Measurements from ENCODE around the gene FCN3. TPM values are rescaled to one million over a fixed set of nuclear protein-coding genes. Genes with fewer than 3 reads are reported as not detected.

The FCN3 gene
- total RNA-seq, 4 donors from 2014 or later, result not detected

DNA sequence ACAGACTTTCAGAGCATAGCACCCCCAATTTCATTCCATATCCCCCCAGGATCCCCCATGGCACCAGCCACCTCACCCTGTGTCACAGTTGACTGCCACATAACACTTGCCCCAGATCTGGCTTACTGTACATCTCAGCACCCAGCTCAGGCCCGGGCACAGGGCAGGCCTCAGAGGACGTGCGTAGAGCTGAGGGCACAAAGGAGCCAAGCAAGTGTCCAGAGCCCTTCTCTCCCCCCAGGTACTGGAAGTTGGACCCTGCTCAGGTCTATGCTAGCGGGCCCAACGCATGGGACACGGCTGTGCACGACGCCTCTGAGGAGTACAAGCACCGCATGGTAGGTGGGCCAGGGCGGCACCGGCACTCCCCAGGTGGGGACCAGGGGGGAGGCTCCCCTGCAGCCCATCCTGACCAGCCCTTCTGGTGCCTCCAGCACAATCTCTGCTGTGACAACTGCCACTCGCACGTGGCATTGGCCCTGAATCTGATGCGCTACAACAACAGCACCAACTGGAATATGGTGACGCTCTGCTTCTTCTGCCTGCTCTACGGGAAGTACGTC, 40.8 kb downstream of the FCN3 start:
- peaks cover 0 to 60% (median 0%) of the 10 kb centered on the region in 3 donors for H3K36me3 ChIP-seq
- H3K9me3 ChIP-seq, result no peaks in the 10 kb centered on the region
- H3K4me3 ChIP-seq, result no peak overlapping the region
- no peak overlapping the region for H3K27ac ChIP-seq
- H3K4me1 ChIP-seq, result no peaks in the 10 kb centered on the region
- no peak for TF ChIP-seq POLR2A (IDR thresholded peaks at IDR 0.05)
- TF ChIP-seq, protein P1, sequence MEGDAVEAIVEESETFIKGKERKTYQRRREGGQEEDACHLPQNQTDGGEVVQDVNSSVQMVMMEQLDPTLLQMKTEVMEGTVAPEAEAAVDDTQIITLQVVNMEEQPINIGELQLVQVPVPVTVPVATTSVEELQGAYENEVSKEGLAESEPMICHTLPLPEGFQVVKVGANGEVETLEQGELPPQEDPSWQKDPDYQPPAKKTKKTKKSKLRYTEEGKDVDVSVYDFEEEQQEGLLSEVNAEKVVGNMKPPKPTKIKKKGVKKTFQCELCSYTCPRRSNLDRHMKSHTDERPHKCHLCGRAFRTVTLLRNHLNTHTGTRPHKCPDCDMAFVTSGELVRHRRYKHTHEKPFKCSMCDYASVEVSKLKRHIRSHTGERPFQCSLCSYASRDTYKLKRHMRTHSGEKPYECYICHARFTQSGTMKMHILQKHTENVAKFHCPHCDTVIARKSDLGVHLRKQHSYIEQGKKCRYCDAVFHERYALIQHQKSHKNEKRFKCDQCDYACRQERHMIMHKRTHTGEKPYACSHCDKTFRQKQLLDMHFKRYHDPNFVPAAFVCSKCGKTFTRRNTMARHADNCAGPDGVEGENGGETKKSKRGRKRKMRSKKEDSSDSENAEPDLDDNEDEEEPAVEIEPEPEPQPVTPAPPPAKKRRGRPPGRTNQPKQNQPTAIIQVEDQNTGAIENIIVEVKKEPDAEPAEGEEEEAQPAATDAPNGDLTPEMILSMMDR (IDR thresholded peaks at IDR 0.05), result no peak
- H3K27me3 ChIP-seq, result no peaks in the 10 kb centered on the region
- DNase-seq, result no peak

DNA sequence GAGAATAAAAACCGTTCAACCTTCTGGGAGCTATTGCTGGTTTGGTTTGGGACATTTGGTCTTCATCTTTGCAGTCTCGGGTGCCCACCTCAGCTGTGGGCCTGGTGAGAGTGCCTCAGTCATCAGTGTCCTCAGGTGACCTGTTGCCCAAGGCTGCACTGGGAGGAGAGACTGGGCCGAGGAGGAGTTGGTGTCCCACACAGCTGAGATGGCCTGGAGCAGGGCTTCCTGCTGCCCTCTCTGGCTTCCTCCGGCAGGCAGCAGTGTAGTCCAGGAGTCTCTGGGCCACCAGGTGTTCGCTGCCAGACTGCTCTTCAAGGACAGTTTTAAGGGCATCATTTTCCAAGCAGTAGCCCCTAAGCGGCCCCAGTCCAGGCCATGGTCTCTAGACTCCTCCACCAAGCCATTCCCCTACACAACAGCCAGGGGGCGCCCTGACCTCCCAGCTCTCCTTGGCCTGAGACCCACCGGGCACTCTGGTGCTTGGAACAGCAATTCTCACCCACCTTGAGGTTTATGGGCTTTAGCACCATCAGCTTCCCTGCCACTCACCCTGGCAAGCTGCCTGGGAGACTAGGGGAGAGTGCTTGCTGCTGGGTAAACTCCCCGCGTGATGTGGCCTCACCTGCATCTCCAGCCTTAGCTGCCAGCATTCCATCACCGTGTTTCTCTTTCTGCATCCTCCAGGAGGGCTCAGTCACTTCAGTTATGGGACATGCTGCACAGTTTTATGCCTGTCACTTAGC, 41.9 kb downstream of the FCN3 start:
- Histone ChIP-seq H3K4me3 (no peak overlapping the region), H3K4me1 (no peaks in the 10 kb centered on the region), H3K9me3 (no peaks in the 10 kb centered on the region), H3K27ac (no peak overlapping the region), H3K27me3 (no peaks in the 10 kb centered on the region), H3K36me3 (peaks cover 0 to 65% (median 0%) of the 10 kb centered on the region in 3 donors)
- DNase-seq, result peak in 2 of 3 donors; percentile 39 to 70
- TF ChIP-seq, protein P1 (IDR thresholded peaks at IDR 0.05), result peak; percentile 66 to 83 (median 74)
- no peak for TF ChIP-seq POLR2A (IDR thresholded peaks at IDR 0.05)

DNA sequence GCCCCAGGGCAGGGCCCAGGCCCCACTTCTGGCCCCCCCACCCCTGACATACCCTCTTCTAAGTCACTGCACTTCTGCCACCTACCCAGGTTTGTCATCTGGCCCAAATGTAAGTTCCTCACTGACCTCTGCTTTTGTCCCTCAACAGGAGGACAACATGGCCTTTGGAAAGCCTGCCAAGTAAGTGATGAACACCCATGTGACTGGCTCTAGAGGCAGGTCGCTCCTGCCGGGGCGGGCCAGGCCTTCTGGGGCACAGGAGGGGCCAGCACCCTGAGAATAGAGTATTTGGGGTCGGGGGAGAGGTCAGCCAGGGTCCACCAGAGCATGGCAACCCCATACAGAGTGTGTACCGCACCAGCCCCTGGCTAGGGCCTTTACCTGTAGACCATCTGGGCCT, 42.7 kb downstream of the FCN3 start:
- H3K27ac ChIP-seq, result no peak overlapping the region
- no peak for TF ChIP-seq POLR2A (IDR thresholded peaks at IDR 0.05)
- TF ChIP-seq, protein P1 (IDR thresholded peaks at IDR 0.05), result no peak
- peaks cover 0 to 69% (median 0%) of the 10 kb centered on the region in 3 donors for H3K36me3 ChIP-seq
- no peak for DNase-seq
- no peaks in the 10 kb centered on the region for H3K9me3 ChIP-seq
- H3K4me3 ChIP-seq, result no peak overlapping the region
- H3K4me1 ChIP-seq, result no peaks in the 10 kb centered on the region
- H3K27me3 ChIP-seq, result no peaks in the 10 kb centered on the region

DNA sequence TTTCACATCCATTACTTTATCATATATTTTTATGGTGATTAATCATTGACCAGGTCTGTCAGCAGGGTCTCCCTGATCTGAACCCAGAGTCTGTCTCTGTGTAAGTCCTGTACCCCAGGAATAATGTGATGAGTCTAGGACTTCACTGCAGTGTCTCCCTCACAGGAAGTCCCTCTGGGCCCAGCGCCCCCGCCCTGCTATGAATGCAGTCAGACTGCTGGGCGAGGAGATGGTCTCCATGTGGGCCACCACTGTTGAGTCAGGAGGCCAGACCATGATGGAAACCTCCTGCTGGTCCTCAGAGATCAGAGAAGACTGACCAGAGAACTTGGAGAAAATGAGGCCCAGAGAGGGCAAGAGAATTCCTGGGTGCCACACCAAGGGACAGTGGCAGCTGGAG, 43.2 kb downstream of the FCN3 start:
- Histone ChIP-seq H3K4me3 (no peak overlapping the region), H3K27me3 (no peaks in the 10 kb centered on the region), H3K4me1 (peaks cover 0 to 4% (median 0%) of the 10 kb centered on the region in 4 donors), H3K27ac (no peak overlapping the region), H3K36me3 (peaks cover 0 to 66% (median 0%) of the 10 kb centered on the region in 3 donors), H3K9me3 (no peaks in the 10 kb centered on the region)
- DNase-seq, result no peak
- TF ChIP-seq, protein P1 (IDR thresholded peaks at IDR 0.05), result no peak
- TF ChIP-seq POLR2A (IDR thresholded peaks at IDR 0.05), result no peak

DNA sequence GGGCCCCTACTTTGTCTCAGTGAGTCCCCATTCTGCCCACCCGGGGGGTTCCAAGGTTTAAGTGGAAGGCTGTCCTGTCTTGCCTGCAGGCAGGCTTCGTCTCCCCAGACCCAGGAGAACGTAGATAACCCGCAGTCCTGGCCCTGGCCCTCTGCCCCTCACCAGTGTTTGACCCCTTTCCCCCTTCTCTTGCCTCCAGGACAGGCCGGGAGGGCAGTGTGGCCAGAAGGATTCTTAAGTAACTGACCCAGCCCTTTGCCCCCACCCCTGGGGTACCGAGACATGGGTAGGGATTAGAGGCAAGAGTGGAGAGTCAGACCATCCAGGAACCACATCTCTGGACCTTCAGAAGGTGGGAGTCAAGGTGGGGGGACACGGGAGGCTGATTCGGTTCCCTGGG, 43.8 kb downstream of the FCN3 start:
- peaks cover 0 to 65% (median 0%) of the 10 kb centered on the region in 3 donors for H3K36me3 ChIP-seq
- no peak overlapping the region for H3K4me3 ChIP-seq

More for the DNA sequence above, 43.8 kb downstream of the FCN3 start:
- Histone ChIP-seq H3K27ac (no peak overlapping the region), H3K4me1 (peaks cover 0 to 6% (median 0%) of the 10 kb centered on the region in 4 donors), H3K9me3 (no peaks in the 10 kb centered on the region), H3K27me3 (no peaks in the 10 kb centered on the region)
- DNase-seq, result no peak
- no peak for TF ChIP-seq POLR2A (IDR thresholded peaks at IDR 0.05)
- TF ChIP-seq, protein P1 (IDR thresholded peaks at IDR 0.05), result no peak
